Keratinocyte (primary cell): Measurements from ENCODE around the gene PRAC1.

Source experiments
- EZH2 ChIP-seq: IDR thresholded peaks from one replicate; pipeline ENCODE4 v1.6.1; 2012; ENCODE audit warnings: inconsistent platforms, mild to moderate bottlenecking, low read length, moderate library complexity
- TF ChIP-seq, protein P1 (sequence below), 3 experiments: IDR thresholded peaks in 1 of 3; conservative IDR thresholded peaks in 1 of 3; optimal IDR thresholded peaks in 1 of 3; 2 replicates in 2 of 3; 3 replicates in 1 of 3; pipeline versions ENCODE3 to v1.5.1; 2011; ENCODE audit warnings: low read length in 3 of 3, mild to moderate bottlenecking in 3 of 3, moderate library complexity in 2 of 3, control low read depth in 1 of 3, inconsistent platforms in 1 of 3; ENCODE audit not compliant: insufficient read depth in 2 of 3; ENCODE audit errors: extremely low read depth in 1 of 3

DNA sequence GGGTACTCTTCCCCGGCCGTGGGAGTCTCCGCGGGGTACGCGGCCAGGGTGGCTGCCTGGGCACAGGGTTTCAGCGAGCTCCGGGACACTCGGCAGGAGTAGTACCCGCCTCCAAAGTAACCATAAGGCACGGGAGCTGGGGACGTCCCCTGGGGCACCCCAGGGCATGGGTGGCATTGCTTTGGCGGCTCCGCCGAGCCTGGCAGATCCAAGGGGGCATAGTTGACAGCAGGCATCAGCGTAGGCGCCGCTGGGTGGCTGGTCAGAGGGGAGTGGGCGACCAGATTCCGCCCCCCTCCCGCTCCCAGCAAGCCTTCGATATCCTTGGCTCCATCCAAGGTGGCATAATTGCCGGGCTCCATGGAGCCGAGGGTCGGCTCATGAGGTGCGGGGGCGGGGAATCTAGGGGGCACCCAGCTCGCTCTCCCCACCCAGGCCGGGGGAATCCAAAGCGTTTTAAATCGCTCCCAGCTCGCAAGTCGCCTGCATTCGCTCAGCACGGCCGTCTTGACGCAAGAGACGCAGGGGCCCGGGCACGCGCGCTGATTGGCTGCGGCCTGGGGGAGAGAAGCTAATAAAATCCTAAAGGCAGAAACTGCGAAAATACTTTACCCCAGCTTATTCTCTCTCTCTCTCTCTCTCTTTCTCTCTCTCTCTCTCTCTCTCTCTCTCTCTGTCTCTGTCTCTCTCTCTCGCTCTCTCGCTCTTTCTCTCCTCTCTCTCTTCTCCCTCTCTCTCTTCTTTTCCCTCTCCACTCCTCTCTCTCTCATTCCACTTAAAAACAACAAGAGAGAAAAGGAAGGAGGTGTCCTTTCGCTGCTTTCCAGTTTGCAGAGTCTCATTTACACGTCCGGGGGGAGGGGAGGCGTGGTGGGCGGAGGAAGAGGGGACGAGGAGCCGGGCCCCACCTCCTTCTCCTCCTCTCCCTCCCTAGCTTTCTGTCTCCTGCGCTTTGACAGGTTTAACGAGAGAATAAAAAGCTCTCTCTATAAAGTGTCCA lies 6.2 kb upstream of the PRAC1 start, which contains the start of gene HOXB13:
- TF ChIP-seq, protein P1, sequence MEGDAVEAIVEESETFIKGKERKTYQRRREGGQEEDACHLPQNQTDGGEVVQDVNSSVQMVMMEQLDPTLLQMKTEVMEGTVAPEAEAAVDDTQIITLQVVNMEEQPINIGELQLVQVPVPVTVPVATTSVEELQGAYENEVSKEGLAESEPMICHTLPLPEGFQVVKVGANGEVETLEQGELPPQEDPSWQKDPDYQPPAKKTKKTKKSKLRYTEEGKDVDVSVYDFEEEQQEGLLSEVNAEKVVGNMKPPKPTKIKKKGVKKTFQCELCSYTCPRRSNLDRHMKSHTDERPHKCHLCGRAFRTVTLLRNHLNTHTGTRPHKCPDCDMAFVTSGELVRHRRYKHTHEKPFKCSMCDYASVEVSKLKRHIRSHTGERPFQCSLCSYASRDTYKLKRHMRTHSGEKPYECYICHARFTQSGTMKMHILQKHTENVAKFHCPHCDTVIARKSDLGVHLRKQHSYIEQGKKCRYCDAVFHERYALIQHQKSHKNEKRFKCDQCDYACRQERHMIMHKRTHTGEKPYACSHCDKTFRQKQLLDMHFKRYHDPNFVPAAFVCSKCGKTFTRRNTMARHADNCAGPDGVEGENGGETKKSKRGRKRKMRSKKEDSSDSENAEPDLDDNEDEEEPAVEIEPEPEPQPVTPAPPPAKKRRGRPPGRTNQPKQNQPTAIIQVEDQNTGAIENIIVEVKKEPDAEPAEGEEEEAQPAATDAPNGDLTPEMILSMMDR (optimal IDR thresholded peaks at IDR 0.05 in 1 of 3, IDR thresholded peaks at IDR 0.05 in 1 of 3, conservative IDR thresholded peaks at IDR 0.05 in 1 of 3; ENCODE audit: extremely low read depth in 1 of 3, insufficient read depth in 2 of 3, low read length in 3 of 3): no peak
- TF ChIP-seq EZH2: peak; percentile 69
